Right cardiac atrium (tissue), 5 donors: Measurements from ENCODE around the gene GDF10. TPM values are rescaled to one million over a fixed set of nuclear protein-coding genes. Genes with fewer than 3 reads are reported as not detected.

Experiments
- ATAC-seq, 2 donors: fragments of 200-7000 bp; cut with Tn5 transposase; one replicate each; pipeline versions ENCODE4 v1.8.0 to v1.9.1; 2020; ENCODE audit warnings: moderate library complexity in 2 of 2, mild to moderate bottlenecking in 1 of 2
- DNase-seq, 3 donors: peaks; one replicate each; pipeline ENCODE4 v3.0.0-alpha.2; 2020
- H3K27ac ChIP-seq: one replicate; pipeline ENCODE4 v1.5.1; 2013; ENCODE audit warnings: mild to moderate bottlenecking, low read length, control low read depth, moderate library complexity
- H3K27me3 ChIP-seq: one replicate; pipeline ENCODE4 v1.6.1; 2013; ENCODE audit not compliant: control insufficient read depth, insufficient read depth
- H3K4me1 ChIP-seq: one replicate; pipeline ENCODE4 v1.6.1; 2013; ENCODE audit warnings: low read length; ENCODE audit not compliant: control insufficient read depth, insufficient read depth
- H3K4me3 ChIP-seq: one replicate; pipeline ENCODE4 v1.5.1; 2013; ENCODE audit warnings: low read length, control low read depth
- H3K9me3 ChIP-seq: one replicate; pipeline ENCODE4 v1.6.1; 2013; ENCODE audit warnings: low read length; ENCODE audit not compliant: control insufficient read depth
- whole genome bisulfite sequencing: extraction: QIAGEN DNeasy Blood & Tissue Kit; methylation state at CpG from one replicate; pipeline ENCODE4 v1.1.7; 2013; 5-methylcytosine and 5-hydroxymethylcytosine counted together
- intact Hi-C, 4 donors: fragments of 100-400 bp; cut with DNase I; formaldehyde crosslinking; loops; one replicate each; pipeline versions ENCODE4 v1.11.0 to v1.14.0; 2022 to 2023
- polyA plus RNA-seq: library from polyadenylated mRNA; stranded (reverse); fragments of 200-250 nt; gene quantifications from one replicate; pipeline ENCODE4 v1.2.3, GENCODE V29; 2013
- total RNA-seq, 4 donors: library from RNA; stranded (reverse); fragmentation: NEBNext Ultra II Directional; extraction: Animal tissue kit (Norgen Biotek cat#: 25700); gene quantifications; one replicate each; pipeline ENCODE4 v1.2.1, GENCODE V29; 2021
- donor health status: healthy with polysubstance abuse.
- donor health status: DM: no; HTN: yes; CAD: no.
- donor health status: DM: no; HTN: no; CAD: no.
- donor health status: DM: no; HTN: yes; CAD: no; lungs with severe emphysema.
- donor health status: DM: yes; HTN: yes; CAD: no.

The GDF10 gene
- total and polyA plus RNA-seq, 5 donors, result 1.8 to 4.3 (median 2.5) TPM

GRCh38 chr10:47285381-47286115 is 14.4 kb upstream of the GDF10 start:
- DNase-seq, result peak in 1 of 3 donors; percentile 28
- no peaks in the 10 kb centered on the region for H3K9me3 ChIP-seq
- peaks cover 6% of the 10 kb centered on the region for H3K4me1 ChIP-seq
- H3K27me3 ChIP-seq, result no peaks in the 10 kb centered on the region
- H3K4me3 ChIP-seq, result no peak overlapping the region
- WGBS, result 78% methylated on average over 8 of the region's 8 CpGs
- ATAC-seq, result no peak
- intact Hi-C loops, result no loop called here
- no peak overlapping the region for H3K27ac ChIP-seq

- Histone ChIP-seq H3K9me3 (no peaks in the 10 kb centered on the region), H3K27me3 (no peaks in the 10 kb centered on the region), H3K4me1 (peaks cover 6% of the 10 kb centered on the region), H3K27ac (no peak overlapping the region), H3K4me3 (no peak overlapping the region)
- DNase-seq (no peak), ATAC-seq (no peak)
- 86% methylated on average over 4 of the region's 4 CpGs for WGBS
- intact Hi-C loops, result no loop called here
Measured at GRCh38 chr10:47286116-47286505, 13.9 kb upstream of the GDF10 start.

GRCh38 chr10:47286591-47287315 is 13.2 kb upstream of the GDF10 start:
- 75% methylated on average over 4 of the region's 4 CpGs for WGBS
- no peaks in the 10 kb centered on the region for H3K27me3 ChIP-seq
- intact Hi-C loops, result no loop called here
- DNase-seq, result peak in 1 of 3 donors; percentile 61
- H3K9me3 ChIP-seq, result no peaks in the 10 kb centered on the region
- peaks cover 6% of the 10 kb centered on the region for H3K4me1 ChIP-seq
- H3K4me3 ChIP-seq, result no peak overlapping the region
- peak; percentile 36 to 43 for ATAC-seq
- H3K27ac ChIP-seq, result no peak overlapping the region

DNA sequence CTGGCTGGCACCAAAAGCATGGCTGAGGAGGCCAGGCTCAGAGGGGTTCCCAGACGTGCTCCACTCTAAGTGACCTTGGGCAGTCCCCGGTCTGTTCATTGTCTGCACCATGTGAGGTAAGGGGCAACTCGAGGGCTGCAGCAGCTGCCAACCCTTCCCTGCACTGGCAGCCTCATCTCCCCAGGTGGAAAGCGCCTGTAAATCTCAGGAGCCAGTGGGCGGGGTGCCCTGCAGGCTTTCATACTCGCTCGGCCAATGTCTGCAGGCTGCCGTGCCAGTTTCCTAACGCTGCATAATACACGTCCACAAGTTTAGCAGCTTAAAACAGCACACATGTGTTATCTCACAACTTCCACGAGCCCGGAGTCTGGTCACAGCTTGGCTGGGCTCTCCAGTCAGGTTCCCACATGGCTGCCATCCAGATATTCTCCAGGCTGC is 12.6 kb upstream of the GDF10 start:
- intact Hi-C loops, result no loop called here
- Histone ChIP-seq H3K27ac (no peak overlapping the region), H3K4me3 (no peak overlapping the region), H3K27me3 (no peaks in the 10 kb centered on the region), H3K9me3 (no peaks in the 10 kb centered on the region), H3K4me1 (peaks cover 6% of the 10 kb centered on the region)
- DNase-seq (peak; percentile 41 to 84 (median 80)), ATAC-seq (peak; percentile 73 to 79)
- 32% methylated on average over 12 of the region's 12 CpGs for WGBS

GRCh38 chr10:47287805-47288204 is 12.2 kb upstream of the GDF10 start:
- DNase-seq, result no peak
- no peak overlapping the region for H3K4me3 ChIP-seq
- no peak overlapping the region for H3K27ac ChIP-seq
- no peaks in the 10 kb centered on the region for H3K27me3 ChIP-seq
- peaks cover 6% of the 10 kb centered on the region for H3K4me1 ChIP-seq
- 80% methylated on average over 6 of the region's 6 CpGs for WGBS
- H3K9me3 ChIP-seq, result no peaks in the 10 kb centered on the region
- ATAC-seq, result no peak
- intact Hi-C loops, result no loop called here

GRCh38 chr10:47288236-47288635 is 11.8 kb upstream of the GDF10 start:
- no peak for ATAC-seq
- DNase-seq, result no peak
- H3K27me3 ChIP-seq, result no peaks in the 10 kb centered on the region
- intact Hi-C loops, result no loop called here
- H3K27ac ChIP-seq, result no peak overlapping the region
- no peak overlapping the region for H3K4me3 ChIP-seq
- no peaks in the 10 kb centered on the region for H3K9me3 ChIP-seq
- H3K4me1 ChIP-seq, result peaks cover 6% of the 10 kb centered on the region
- WGBS, result 84% methylated on average over 8 of the region's 8 CpGs

- DNase-seq (no peak), ATAC-seq (no peak)
- no peaks in the 10 kb centered on the region for H3K27me3 ChIP-seq
- no peak overlapping the region for H3K4me3 ChIP-seq
- H3K27ac ChIP-seq, result no peak overlapping the region
- H3K4me1 ChIP-seq, result peaks cover 6% of the 10 kb centered on the region
- WGBS, result 73% methylated on average over 9 of the region's 9 CpGs
- intact Hi-C loops, result no loop called here
- H3K9me3 ChIP-seq, result no peaks in the 10 kb centered on the region
Measured at GRCh38 chr10:47288916-47289495, 11.0 kb upstream of the GDF10 start.

DNA sequence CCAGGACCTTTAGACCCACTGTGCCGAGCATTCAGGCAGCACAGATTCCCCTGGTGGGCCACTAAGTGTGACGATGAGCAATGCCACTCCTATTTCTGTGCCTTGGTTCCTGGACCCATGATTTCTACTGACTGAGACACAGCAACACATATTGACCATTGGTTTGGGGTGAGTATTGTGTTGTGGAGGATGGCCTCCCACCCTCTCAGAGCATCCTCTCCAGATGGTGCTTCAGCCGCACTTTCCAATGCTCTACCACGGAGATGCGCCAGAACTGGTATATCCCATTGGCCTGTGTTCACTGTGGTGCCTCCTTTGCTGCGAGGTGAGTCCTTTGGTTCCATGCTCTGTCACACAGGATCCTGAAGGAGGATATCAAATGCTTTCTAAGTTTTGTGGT is 10.1 kb upstream of the GDF10 start:
- peaks cover 6% of the 10 kb centered on the region for H3K4me1 ChIP-seq
- DNase-seq, result no peak
- H3K27ac ChIP-seq, result no peak overlapping the region
- no peaks in the 10 kb centered on the region for H3K9me3 ChIP-seq
- intact Hi-C loops, result loop anchor here in 1 of 4 donors (5.0 kb wide), 1 partner anchor 223 kb away; no protein-coding TSS in a partner anchor
- 95% methylated on average over 6 of the region's 6 CpGs for WGBS
- no peak overlapping the region for H3K4me3 ChIP-seq
- no peak for ATAC-seq
- H3K27me3 ChIP-seq, result no peaks in the 10 kb centered on the region

DNA sequence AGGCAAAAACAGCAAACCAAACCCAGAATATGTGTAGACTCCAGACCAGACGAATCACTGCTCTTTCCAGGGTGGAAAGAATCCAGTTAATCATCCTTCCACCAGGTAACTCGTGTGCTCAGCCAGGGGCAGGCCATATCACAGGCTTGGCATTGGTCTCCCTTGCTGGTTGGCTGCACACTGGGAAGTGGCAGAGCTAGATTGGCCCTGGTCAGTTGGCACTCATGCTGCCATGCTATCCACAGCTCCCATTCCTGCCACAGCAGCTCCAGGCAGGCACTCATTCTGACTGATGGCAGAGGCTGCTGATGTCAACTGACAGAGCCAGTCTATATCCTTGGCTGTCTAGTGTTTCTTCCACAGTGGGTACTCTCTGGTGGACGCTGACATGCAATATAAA is 9.7 kb upstream of the GDF10 start:
- no peaks in the 10 kb centered on the region for H3K27me3 ChIP-seq
- no peaks in the 10 kb centered on the region for H3K9me3 ChIP-seq
- intact Hi-C loops, result loop anchor here in 1 of 4 donors (5.0 kb wide), 1 partner anchor 223 kb away; no protein-coding TSS in a partner anchor
- H3K4me1 ChIP-seq, result peaks cover 6% of the 10 kb centered on the region
- DNase-seq (no peak), ATAC-seq (no peak)
- 84% methylated on average over 3 of the region's 3 CpGs for WGBS
- no peak overlapping the region for H3K27ac ChIP-seq
- no peak overlapping the region for H3K4me3 ChIP-seq

- intact Hi-C loops, result loop anchor here in 1 of 4 donors (5.0 kb wide), 1 partner anchor 224 kb away; no protein-coding TSS in a partner anchor
- WGBS, result 58% methylated on average over 3 of the region's 3 CpGs
- no peaks in the 10 kb centered on the region for H3K9me3 ChIP-seq
- DNase-seq (no peak), ATAC-seq (no peak)
- no peak overlapping the region for H3K27ac ChIP-seq
- peaks cover 6% of the 10 kb centered on the region for H3K4me1 ChIP-seq
- H3K27me3 ChIP-seq, result no peaks in the 10 kb centered on the region
- no peak overlapping the region for H3K4me3 ChIP-seq
Measured at GRCh38 chr10:47291682-47292081, 8.3 kb upstream of the GDF10 start.

GRCh38 chr10:47294057-47294456 is 5.9 kb upstream of the GDF10 start:
- Histone ChIP-seq H3K27ac (no peak overlapping the region), H3K4me3 (no peak overlapping the region), H3K4me1 (no peaks in the 10 kb centered on the region), H3K9me3 (no peaks in the 10 kb centered on the region), H3K27me3 (no peaks in the 10 kb centered on the region)
- 93% methylated on average over 9 of the region's 9 CpGs for WGBS
- intact Hi-C loops, result loop anchor here in 1 of 4 donors (5.0 kb wide), 1 partner anchor 227 kb away; no protein-coding TSS in a partner anchor
- no peak for ATAC-seq
- no peak for DNase-seq
